Brain pericyte (primary cell): ENCODE measurements around the gene INSL3.
"Not testable (repeated sequence)": the region's sequence is repeated elsewhere in the genome, so short reads cannot be mapped to it uniquely, and the experiment has no call there.

Experiments used
- DNase-seq: peaks from one replicate; pipeline ENCODE4 v3.0.0-alpha.2; 2012; ENCODE audit warnings: low read depth, low spot score

Gene INSL3

GRCh38 chr19:17787274-17787913 is 33.9 kb downstream of the INSL3 start:
- DNase-seq = no peak

- no peak for DNase-seq
Measured at GRCh38 chr19:17784201-17785008, 36.9 kb downstream of the INSL3 start.

GRCh38 chr19:17783721-17784120 is 37.6 kb downstream of the INSL3 start:
- DNase-seq = not testable (repeated sequence)

- DNase-seq = no peak
Measured at GRCh38 chr19:17780781-17781180, 40.5 kb downstream of the INSL3 start.

- DNase-seq = no peak
Measured at GRCh38 chr19:17778968-17779929, 42.1 kb downstream of the INSL3 start.

- DNase-seq = no peak
Measured at GRCh38 chr19:17778251-17778967, 42.9 kb downstream of the INSL3 start.

- not testable (repeated sequence) for DNase-seq
Measured at GRCh38 chr19:17777840-17778239, 43.5 kb downstream of the INSL3 start.

- DNase-seq = no peak
Measured at GRCh38 chr19:17775991-17776803, 45.1 kb downstream of the INSL3 start.

- no peak for DNase-seq
Measured at GRCh38 chr19:17775245-17775927, 45.9 kb downstream of the INSL3 start.

GRCh38 chr19:17772172-17772571 is 49.1 kb downstream of the INSL3 start:
- no peak for DNase-seq

GRCh38 chr19:17770613-17771012 is 50.7 kb downstream of the INSL3 start:
- no peak for DNase-seq

- no peak for DNase-seq
Measured at GRCh38 chr19:17767559-17767958, 53.8 kb downstream of the INSL3 start.

- no peak for DNase-seq
Measured at GRCh38 chr19:17766543-17767131, 54.7 kb downstream of the INSL3 start.
